Vagina (tissue), 2 donors: ENCODE data around the gene S100A10. TPM values are rescaled to one million over a fixed set of nuclear protein-coding genes. Genes with fewer than 3 reads are reported as not detected.

ENCODE experiments used
- DNase-seq, 2 donors: peaks; one replicate each; pipeline ENCODE4 v3.0.0-alpha.2; 2017; ENCODE audit errors: extremely low spot score in 2 of 2
- H3K27ac ChIP-seq: fragments of 200-600 bp; sonication (generic); one replicate; pipeline ENCODE4 v1.5.1; 2019
- H3K27me3 ChIP-seq: fragments of 200-600 bp; sonication (generic); one replicate; pipeline ENCODE4 v1.5.1; 2019
- H3K36me3 ChIP-seq, 2 donors: fragments of 200-600 bp; sonication (generic); one replicate each; pipeline ENCODE4 v1.5.1; 2017 to 2019
- H3K4me1 ChIP-seq: fragments of 200-600 bp; sonication (generic); one replicate; pipeline ENCODE4 v1.5.1; 2019
- H3K4me3 ChIP-seq, 2 donors: fragments of 200-600 bp; sonication (generic); 1 replicate in 1 of 2; 2 replicates in 1 of 2; pipeline ENCODE4 v1.5.1; 2016 to 2019
- H3K9me3 ChIP-seq: fragments of 200-600 bp; sonication (generic); one replicate; pipeline ENCODE4 v1.5.1; 2019
- CTCF ChIP-seq, 3 experiments: fragments of 450-650 bp in 2 of 3; fragments of 200-600 bp in 1 of 3; sonication (generic) in 1 of 3; IDR thresholded peaks; one replicate each; pipeline ENCODE4 v1.5.1; 2017 to 2019; ENCODE audit warnings: antibody characterized with exemption in 3 of 3, mild to moderate bottlenecking in 2 of 3, moderate library complexity in 2 of 3
- POLR2A ChIP-seq, 2 donors: fragments of 450-650 bp; IDR thresholded peaks; one replicate each; pipeline ENCODE4 v1.6.1; 2017; ENCODE audit warnings: antibody characterized with exemption in 2 of 2, mild to moderate bottlenecking in 2 of 2, moderate library complexity in 2 of 2
- POLR2AphosphoS5 ChIP-seq, 2 donors: sonication (generic); formaldehyde crosslinking; IDR thresholded peaks; one replicate each; pipeline ENCODE4 v1.9.0; 2017; ENCODE audit warnings: antibody characterized with exemption in 2 of 2, mild to moderate bottlenecking in 2 of 2, low read depth in 1 of 2; ENCODE audit not compliant: insufficient read depth in 1 of 2
- intact Hi-C: fragments of 100-400 bp; cut with DNase I; formaldehyde crosslinking; loops from one replicate; pipeline ENCODE4 v1.15.1; 2023
- total RNA-seq: library from RNA; depleted of rRNA; stranded (reverse); fragments of >200 nt; gene quantifications from one replicate; pipeline ENCODE4 v1.2.3, GENCODE V29; 2016

S100A10 gene
- total RNA-seq, 1 donor from 2014 or later, result 176 TPM

- peak in 1 of 2 donors; percentile 93 for DNase-seq
- H3K4me1 ChIP-seq, result peaks cover 27% of the 10 kb centered on the region
- no peaks in the 10 kb centered on the region for H3K27me3 ChIP-seq
- TF ChIP-seq POLR2AphosphoS5 (IDR thresholded peaks at IDR 0.05; ENCODE audit: insufficient read depth in 1 of 2, low read depth in 1 of 2) (peak; percentile 65 to 99), POLR2A (IDR thresholded peaks at IDR 0.05) (peak in 1 of 2 donors; percentile 97), CTCF (IDR thresholded peaks at IDR 0.05) (no peak)
- H3K9me3 ChIP-seq, result no peaks in the 10 kb centered on the region
- peaks cover 0 to 24% of the 10 kb centered on the region in 2 donors for H3K36me3 ChIP-seq
- peak within 1 kb of the TSS; percentile 95 for H3K27ac ChIP-seq
- H3K4me3 ChIP-seq, result peak within 1 kb of the TSS; percentile 85 to 90
- intact Hi-C loops, result no loop called here
These were observed 42.9 kb upstream of the S100A10 start, which contains the start of gene S100A11 for GRCh38 chr1:152036267-152037216. Gene S100A11 (minus strand): TSS chr1:152037004. CDS start chr1:152036915, 89 bp downstream.

- H3K9me3 ChIP-seq, result no peaks in the 10 kb centered on the region
- H3K36me3 ChIP-seq, result peaks cover 0 to 32% of the 10 kb centered on the region in 2 donors
- H3K27me3 ChIP-seq, result no peaks in the 10 kb centered on the region
- TF ChIP-seq CTCF (IDR thresholded peaks at IDR 0.05), result no peak
- no peak for TF ChIP-seq POLR2A (IDR thresholded peaks at IDR 0.05)
- TF ChIP-seq POLR2AphosphoS5 (IDR thresholded peaks at IDR 0.05; ENCODE audit: insufficient read depth in 1 of 2, low read depth in 1 of 2), result no peak
- peaks cover 27% of the 10 kb centered on the region for H3K4me1 ChIP-seq
- intact Hi-C loops, result no loop called here
- H3K27ac ChIP-seq, result peak overlapping the region; percentile 95
- peak overlapping the region; percentile 85 to 90 for H3K4me3 ChIP-seq
- DNase-seq, result no peak
These were observed 42.0 kb upstream of the S100A10 start for GRCh38 chr1:152035539-152036266.

GRCh38 chr1:152034654-152035538 lies 41.2 kb upstream of the S100A10 start:
- no peaks in the 10 kb centered on the region for H3K9me3 ChIP-seq
- H3K27me3 ChIP-seq, result no peaks in the 10 kb centered on the region
- no peak for TF ChIP-seq POLR2AphosphoS5 (IDR thresholded peaks at IDR 0.05; ENCODE audit: insufficient read depth in 1 of 2, low read depth in 1 of 2)
- peak; percentile 47 to 70 (median 70) for TF ChIP-seq CTCF (IDR thresholded peaks at IDR 0.05)
- peak overlapping the region; percentile 95 for H3K27ac ChIP-seq
- intact Hi-C loops, result no loop called here
- DNase-seq, result no peak
- peak overlapping the region; percentile 85 to 90 for H3K4me3 ChIP-seq
- H3K36me3 ChIP-seq, result peaks cover 0 to 33% of the 10 kb centered on the region in 2 donors
- H3K4me1 ChIP-seq, result peaks cover 27% of the 10 kb centered on the region

- TF ChIP-seq POLR2AphosphoS5 (IDR thresholded peaks at IDR 0.05; ENCODE audit: insufficient read depth in 1 of 2, low read depth in 1 of 2) (no peak), POLR2A (IDR thresholded peaks at IDR 0.05) (no peak), CTCF (IDR thresholded peaks at IDR 0.05) (no peak)
- H3K4me1 ChIP-seq, result peaks cover 27% of the 10 kb centered on the region
These were observed 40.6 kb upstream of the S100A10 start for GRCh38 chr1:152034324-152034653.

More at GRCh38 chr1:152034324-152034653, 40.6 kb upstream of the S100A10 start:
- Histone ChIP-seq H3K9me3 (no peaks in the 10 kb centered on the region), H3K4me3 (peak overlapping the region; percentile 85 to 90), H3K36me3 (peaks cover 0 to 33% of the 10 kb centered on the region in 2 donors), H3K27me3 (no peaks in the 10 kb centered on the region), H3K27ac (peak overlapping the region; percentile 95)
- intact Hi-C loops, result no loop called here
- DNase-seq, result no peak
